GM21723 (cell line): Measurements from ENCODE around the gene HS3ST5.
"Not testable (repeated sequence)": the region's sequence is repeated elsewhere in the genome, so short reads cannot be mapped to it uniquely, and the experiment has no call there.

Experiments
- ATAC-seq: cut with Tn5 transposase; IDR thresholded peaks from one replicate; pipeline ENCODE4 v1.9.1; 2021; ENCODE audit warnings: mild to moderate bottlenecking, moderate library complexity; ENCODE audit not compliant: unreplicated experiment

The HS3ST5 gene

DNA sequence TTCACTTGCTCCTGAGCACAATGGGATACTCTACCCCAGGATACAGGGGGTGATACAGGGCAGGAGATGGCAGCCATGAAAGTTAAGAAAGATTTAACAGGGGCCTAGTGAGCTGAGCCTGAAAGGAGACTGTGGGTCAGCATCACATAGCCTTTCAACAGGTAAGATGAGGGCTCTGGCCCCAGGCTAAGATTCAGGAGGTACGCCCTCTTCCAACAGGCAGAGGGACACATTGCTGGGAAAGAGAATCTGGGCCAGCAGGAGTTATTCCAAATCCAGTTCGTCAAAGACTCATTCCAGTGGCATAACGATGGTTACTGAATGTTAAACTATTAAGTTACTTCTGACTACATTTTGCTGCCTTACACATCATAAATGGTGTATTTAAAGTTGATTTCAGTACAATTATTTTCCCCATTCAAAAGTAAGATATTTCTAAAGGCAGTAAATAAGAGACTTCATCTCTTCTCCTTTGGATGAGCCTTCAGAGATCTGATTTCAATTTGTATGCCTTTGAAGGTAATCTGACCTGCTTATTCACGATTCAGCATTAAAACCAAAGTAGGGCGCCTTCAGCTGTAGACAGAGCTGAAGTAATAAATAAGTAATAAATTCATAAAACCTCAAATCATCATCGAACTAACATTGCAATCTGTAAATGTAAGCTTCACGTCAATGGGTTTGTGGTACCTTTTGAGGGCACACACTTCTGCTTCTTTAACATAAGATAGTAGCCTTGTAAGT is 62.4 kb downstream of the HS3ST5 start:
- ATAC-seq: no peak

- no peak for ATAC-seq
Measured at GRCh38 chr6:114277220-114277619, 65.6 kb downstream of the HS3ST5 start.

- no peak for ATAC-seq
Measured at GRCh38 chr6:114276783-114277182, 66.0 kb downstream of the HS3ST5 start.

GRCh38 chr6:114274836-114275235 is 68.0 kb downstream of the HS3ST5 start:
- ATAC-seq: no peak

- ATAC-seq: no peak
Measured at GRCh38 chr6:114272582-114272981, 70.2 kb downstream of the HS3ST5 start.

GRCh38 chr6:114271405-114271804 is 71.4 kb downstream of the HS3ST5 start:
- no peak for ATAC-seq

DNA sequence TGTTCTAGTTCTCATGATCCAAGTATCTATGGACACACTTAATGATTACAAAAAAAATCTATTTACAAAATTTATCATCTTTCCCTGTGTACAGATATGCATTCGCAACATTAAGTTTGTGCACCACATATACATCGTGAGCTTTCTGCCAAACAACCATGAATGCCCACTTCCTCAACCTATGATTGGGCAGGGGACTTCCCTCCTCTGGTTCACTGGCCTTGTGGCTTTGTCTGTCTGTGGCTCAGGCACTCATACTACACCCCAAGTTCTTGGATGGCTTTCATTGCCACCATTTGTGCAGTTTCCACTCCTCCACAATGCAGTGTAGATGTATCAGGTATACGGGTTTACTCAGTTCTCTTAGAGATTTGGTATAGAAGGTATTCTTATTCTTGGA is 74.9 kb downstream of the HS3ST5 start:
- ATAC-seq: peak; percentile 63

DNA sequence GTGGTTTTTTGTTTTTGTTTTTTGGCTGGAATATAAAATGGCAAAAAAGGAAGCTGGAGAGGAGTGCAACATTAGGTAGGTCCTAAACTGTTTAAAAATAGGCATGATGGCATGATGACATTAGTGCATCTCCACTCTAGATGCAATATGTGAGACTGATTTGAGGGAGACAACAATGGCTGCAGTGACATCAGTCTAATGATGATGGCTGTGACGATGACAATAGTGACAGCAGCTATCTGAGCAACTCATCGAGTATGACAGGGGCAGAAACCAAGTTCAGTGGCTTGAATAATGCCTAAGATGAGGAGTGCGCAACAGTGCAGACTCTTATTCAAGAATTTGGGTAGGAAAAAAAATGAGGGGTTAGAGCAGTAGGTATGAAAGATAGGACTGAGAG is 82.0 kb downstream of the HS3ST5 start:
- ATAC-seq: no peak

- ATAC-seq: no peak
Measured at GRCh38 chr6:114258376-114258775, 84.4 kb downstream of the HS3ST5 start.

GRCh38 chr6:114253431-114253830 is 89.4 kb downstream of the HS3ST5 start:
- no peak for ATAC-seq

DNA sequence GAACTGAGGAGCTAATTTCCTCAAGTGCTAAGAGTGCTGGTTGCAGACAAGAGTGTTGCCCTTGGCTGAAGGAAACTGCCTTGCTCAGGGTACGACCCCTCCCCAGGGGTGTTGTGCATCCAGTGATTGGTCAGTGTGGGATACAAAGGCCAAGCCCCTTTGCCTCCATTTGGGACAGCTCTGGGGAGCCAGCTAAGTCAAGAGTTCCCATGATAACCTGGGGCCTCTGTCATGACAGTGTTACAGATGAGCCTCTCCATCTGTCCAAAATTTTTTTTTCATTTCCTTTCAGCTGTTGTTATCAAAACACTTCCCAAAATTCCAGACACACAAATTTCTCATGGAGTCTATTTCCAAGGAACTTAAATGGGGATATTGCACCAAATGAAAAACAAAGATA is 93.3 kb downstream of the HS3ST5 start:
- no peak for ATAC-seq

GRCh38 chr6:114247101-114247500 is 95.7 kb downstream of the HS3ST5 start:
- no peak for ATAC-seq

- no peak for ATAC-seq
Measured at GRCh38 chr6:114240796-114241195, 102.0 kb downstream of the HS3ST5 start.

DNA sequence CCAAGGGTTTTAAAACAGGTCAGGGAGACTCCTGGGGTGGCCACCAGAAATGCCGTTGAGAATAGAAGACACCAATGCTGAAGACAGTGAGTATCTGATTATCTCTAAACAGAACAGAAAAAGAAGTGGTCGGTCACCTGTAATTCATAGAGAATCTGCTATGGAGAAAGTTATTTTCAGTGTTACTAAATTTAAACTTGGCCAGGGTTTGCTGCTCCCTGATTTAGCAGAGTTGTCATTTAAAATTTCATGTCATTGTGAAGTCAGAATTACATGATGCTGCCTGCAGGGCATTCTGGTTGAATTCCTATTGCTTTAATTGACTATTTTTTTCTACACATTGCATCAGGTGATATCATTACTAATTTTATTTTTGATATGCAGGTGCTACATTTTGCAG is 114.1 kb downstream of the HS3ST5 start:
- ATAC-seq: no peak

DNA sequence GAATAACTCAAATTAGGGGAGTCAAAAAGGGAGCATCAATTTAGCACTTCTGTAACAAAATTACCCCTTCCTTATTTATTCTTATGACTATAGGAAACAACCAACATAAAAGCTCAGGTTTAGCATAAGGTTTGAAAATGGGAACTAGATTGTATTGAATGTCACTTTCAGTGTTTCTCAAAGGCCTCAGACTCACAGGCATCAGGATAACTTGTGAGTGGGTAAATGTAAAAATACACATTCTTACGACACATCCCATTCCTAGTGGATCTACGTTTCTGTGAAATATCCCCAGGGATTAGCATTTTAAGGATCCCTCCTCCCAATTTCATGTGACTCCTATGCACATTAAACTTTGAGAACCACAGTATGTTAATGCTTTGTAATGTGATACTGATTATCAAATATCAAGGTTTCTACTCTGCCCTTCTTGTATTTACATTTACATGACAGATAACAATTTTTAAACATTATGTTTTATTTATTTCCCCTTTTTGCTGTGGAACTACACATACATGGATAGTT is 114.8 kb downstream of the HS3ST5 start:
- no peak for ATAC-seq

GRCh38 chr6:114220241-114220640 is 122.6 kb downstream of the HS3ST5 start:
- no peak for ATAC-seq

- ATAC-seq: no peak
Measured at GRCh38 chr6:114218437-114219340, 124.1 kb downstream of the HS3ST5 start.

GRCh38 chr6:114217996-114218395 is 124.8 kb downstream of the HS3ST5 start:
- ATAC-seq: not testable (repeated sequence)

GRCh38 chr6:114216789-114217467 is 125.9 kb downstream of the HS3ST5 start:
- ATAC-seq: no peak

DNA sequence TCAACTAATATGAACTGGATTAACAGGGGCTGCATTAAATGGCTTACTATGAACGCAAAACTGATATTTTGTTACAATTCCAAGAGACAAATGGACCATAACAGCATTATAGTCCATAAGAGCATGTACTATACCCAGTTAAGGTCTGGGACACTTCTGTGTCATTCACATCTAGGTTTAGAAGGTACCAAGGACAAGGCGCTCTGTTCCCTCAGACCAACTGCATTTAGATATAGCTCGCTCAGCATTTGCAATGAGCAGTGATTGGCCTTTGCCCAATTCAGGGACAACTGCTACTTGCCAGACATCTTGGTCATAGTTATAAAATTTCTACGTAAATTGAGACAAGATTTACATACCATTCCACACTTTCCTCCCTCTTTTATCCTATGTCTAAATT is 132.4 kb downstream of the HS3ST5 start:
- ATAC-seq: no peak

DNA sequence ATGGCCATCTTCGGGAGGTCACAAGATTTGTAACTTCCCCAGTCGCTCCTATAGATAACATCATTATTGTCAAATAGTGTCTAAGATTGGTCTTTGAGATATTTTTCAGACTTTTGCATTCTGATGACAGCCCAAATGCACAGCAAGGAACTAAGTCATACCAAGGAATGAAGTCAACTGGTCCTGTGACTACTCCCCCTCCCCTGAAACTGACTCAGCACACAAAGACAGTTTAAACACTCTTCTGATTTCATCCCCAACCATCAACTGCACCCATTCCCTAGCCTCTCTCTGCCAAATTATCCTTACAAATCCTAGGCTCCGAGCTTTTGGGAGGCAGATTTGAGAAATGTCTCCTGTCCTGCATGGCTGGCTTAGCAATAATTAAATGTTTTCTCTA is 139.4 kb downstream of the HS3ST5 start:
- ATAC-seq: no peak
